Measurements from ENCODE around the gene PCDHB11.
"Not testable (repeated sequence)": the region's sequence is repeated elsewhere in the genome, so short reads cannot be mapped to it uniquely, and the experiment has no call there.

PCDHB11 gene

DNA sequence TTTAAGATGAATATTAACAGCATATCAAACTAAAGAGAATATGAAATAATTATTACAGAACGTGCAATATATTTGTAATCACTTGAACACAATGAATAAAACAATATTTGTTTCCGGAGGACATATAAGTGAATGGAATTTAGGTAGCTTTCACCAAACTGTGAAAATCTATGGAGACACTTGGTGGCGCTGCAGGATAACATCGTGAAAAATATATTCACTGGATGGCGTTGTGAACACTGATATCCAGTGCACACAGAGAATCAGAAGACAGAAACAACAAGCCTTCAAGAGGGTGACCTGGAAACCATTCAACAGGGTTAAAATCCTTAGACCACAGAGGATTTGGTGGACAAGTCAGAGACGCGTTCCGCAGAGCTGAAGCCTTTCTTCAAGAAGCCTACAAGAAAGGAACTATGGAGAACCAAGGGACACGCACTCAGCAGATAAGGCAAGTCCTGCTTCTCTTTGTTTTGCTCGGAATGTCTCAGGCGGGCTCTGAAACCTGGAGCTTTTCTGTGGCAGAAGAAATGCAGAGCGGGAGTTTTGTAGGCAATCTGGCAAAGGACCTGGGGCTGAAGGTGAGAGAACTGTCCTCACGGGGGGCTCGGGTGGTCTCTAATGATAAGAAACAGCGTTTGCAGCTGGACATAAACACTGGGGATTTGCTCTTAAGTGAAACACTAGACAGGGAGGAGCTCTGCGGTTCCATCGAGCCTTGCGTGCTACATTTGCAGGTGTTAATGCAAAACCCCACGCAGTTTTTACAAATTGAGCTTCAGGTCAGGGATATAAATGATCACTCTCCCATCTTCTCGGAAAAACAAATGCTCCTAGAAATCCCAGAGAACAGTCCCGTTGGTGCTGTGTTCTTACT is at the start of gene PCDHB11:
TSS of gene PCDHB11 (plus strand) at position 269 of the 877 bp plus-strand sequence. CDS start at position 417, 148 bp downstream.
- DNase-seq: no peak

DNA sequence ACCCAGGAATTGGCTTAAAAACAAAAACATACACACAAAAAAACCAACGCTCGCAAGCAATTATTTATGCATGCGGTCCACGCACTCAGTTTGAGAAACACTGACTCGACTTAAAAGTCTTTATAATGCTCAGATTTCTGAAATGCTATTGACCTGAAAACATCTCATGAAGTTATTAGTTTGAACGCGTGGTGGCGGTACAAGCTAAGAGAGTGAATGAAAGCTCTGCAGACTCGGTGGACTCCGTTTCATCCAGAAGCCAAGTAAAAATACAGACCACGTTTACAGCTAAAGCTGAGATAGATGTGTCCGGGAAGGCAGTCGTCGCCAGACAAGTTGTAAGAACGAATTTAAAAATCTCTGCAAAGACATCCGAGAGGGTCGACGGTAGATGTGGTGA is 49.6 kb upstream of the PCDHB11 start, which contains the start of gene PCDHB6:
TSS of gene PCDHB6 (plus strand) at position 246 of the 400 bp plus-strand sequence. CDS start 201 bp downstream, outside the sequence.
- DNase-seq: no peak

DNA sequence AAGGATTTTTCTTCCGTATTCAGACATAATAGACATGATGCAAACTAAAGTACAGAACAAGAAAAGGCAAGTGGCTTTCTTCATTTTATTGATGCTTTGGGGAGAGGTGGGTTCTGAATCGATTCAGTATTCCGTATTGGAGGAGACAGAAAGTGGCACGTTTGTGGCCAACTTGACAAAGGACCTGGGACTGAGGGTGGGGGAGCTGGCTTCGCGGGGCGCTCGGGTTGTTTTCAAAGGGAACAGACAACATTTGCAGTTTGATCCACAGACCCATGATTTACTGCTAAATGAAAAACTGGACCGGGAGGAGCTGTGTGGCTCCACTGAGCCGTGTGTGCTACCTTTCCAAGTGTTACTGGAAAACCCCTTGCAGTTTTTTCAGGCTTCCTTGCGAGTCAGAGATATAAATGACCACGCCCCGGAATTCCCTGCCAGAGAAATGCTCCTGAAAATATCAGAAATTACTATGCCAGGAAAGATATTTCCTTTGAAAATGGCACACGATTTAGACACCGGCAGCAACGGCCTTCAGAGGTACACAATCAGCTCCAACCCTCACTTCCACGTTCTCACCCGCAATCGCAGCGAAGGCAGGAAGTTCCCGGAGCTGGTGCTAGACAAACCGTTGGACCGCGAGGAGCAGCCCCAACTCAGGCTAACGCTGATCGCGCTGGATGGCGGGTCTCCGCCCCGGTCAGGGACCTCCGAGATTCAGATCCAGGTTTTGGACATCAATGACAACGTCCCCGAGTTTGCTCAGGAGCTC is 49.0 kb upstream of the PCDHB11 start:
- DNase-seq: no peak

DNA sequence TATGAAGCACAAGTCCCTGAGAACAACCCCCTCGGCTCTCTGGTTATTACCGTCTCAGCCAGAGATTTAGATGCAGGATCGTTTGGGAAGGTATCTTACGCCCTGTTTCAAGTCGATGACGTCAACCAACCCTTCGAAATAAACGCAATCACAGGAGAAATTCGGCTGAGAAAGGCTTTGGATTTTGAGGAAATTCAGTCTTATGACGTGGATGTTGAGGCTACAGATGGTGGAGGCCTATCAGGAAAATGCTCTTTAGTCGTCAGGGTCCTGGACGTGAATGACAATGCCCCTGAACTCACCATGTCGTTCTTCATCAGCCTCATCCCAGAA is 48.5 kb upstream of the PCDHB11 start:
- DNase-seq: no peak

DNA sequence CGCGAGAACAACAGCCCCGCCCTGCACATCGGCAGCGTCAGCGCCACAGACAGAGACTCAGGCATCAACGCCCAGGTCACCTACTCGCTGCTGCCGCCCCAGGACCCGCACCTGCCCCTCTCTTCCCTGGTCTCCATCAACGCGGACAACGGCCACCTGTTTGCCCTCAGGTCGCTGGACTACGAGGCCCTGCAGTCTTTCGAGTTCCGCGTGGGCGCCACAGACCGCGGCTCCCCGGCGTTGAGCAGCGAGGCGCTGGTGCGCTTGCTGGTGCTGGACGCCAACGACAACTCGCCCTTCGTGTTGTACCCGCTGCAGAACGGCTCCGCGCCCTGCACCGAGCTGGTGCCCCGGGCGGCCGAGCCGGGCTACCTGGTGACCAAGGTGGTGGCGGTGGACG is 47.8 kb upstream of the PCDHB11 start:
- not testable (repeated sequence) for DNase-seq

DNA sequence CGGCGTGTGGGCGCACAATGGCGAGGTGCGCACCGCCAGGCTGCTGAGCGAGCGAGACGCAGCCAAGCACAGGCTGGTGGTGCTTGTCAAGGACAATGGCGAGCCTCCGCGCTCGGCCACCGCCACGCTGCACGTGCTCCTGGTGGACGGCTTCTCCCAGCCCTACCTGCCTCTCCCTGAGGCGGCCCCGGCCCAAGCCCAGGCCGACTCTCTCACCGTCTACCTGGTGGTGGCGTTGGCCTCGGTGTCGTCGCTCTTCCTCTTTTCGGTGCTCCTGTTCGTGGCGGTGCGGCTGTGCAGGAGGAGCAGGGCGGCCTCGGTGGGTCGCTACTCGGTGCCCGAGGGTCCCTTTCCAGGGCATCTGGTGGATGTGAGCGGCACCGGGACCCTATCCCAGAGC is 47.3 kb upstream of the PCDHB11 start:
- DNase-seq: not testable (repeated sequence)

DNA sequence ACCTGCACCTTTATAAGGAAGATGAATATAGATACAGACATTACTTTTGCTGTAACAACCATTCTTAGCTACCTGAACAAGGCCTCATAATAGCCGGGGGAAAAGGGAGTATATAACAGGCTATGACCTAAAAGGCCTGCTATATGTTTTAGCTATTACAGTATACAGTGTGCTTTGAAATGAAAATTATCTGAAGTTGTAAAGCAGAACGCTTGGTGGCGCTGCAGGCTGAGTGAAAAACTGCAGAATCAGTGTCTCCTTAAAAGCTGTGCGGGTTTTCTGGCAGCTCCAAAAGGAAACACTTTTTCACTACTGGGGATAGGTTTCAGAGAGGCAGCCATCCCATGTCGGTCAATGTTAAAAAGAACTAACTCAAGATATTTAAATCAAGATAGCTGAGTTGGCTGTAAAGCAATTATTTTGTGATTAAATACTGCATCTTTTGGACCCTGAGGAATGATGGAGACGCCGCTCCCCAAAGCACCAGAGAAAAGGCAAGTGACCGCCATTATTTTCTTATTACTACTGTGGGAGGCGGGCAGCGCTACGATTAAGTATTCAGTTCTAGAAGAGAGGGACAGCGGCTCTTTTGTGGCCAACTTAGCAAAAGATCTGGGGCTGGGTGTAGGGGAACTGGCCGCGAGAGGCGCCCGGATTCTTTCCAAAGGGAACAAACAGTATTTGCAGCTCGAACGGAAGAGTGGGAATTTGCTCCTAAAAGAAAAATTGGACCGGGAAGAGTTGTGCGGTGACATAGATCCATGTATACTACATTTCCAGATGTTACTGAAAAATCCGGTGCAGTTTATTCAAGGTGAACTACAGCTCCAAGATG is 43.7 kb upstream of the PCDHB11 start:
- no peak for DNase-seq

DNA sequence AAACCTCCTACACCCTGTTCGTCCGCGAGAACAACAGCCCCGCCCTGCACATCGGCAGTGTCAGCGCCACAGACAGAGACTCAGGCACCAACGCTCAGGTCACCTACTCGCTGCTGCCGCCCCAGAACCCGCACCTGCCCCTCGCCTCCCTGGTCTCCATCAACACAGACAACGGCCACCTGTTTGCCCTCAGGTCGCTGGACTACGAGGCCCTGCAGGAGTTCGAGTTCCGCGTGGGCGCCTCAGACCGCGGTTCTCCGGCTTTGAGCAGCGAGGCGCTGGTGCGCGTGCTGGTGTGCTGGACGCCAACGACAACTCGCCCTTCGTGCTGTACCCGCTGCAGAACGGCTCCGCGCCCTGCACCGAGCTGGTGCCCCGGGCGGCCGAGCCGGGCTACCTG is 42.1 kb upstream of the PCDHB11 start:
- not testable (repeated sequence) for DNase-seq

DNA sequence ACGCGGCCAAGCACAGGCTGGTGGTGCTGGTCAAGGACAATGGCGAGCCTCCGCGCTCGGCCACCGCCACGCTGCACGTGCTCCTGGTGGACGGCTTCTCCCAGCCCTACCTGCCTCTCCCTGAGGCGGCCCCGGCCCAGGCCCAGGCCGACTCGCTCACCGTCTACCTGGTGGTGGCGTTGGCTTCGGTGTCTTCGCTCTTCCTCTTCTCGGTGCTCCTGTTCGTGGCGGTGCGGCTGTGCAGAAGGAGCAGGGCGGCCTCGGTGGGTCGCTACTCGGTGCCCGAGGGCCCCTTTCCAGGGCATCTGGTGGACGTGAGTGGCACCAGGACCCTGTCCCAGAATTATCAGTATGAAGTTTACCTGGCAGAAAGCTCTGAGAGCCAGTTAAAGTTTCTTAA is 41.5 kb upstream of the PCDHB11 start:
- DNase-seq: not testable (repeated sequence)

DNA sequence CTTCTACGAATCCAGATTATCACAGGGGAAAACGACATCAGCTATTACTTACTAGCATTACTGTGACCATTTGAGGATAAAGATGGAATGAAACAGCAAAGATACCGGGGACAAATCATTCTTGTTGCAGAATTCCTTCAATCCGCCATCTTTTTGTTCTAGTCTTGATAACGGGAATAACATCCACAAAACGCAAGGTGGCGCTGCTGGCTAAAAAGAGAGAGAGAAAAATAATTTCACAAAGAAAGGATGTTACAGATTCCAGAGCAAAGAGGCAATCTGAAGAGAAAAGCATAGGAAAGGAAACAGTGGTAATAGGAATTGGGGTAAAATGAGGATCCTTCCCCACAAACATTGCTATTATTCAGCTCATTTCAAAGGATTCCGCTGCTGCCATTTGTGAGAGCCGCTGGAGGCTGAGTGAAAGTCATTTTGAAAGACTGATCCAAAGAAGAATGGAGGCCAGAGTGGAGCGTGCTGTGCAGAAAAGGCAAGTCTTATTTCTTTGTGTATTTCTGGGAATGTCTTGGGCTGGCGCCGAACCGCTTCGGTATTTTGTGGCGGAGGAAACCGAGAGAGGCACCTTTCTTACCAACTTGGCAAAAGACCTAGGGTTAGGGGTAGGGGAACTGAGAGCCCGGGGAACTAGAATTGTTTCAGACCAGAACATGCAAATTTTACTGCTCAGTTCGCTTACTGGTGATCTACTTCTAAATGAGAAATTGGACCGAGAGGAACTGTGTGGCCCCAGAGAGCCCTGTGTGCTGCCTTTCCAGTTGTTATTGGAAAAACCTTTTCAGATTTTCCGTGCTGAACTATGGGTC is 26.8 kb upstream of the PCDHB11 start, which contains the start of gene PCDHB7:
TSS of gene PCDHB7 (plus strand) at position 264 of the 824 bp plus-strand sequence. CDS start at position 456, 192 bp downstream.
- DNase-seq: no peak

DNA sequence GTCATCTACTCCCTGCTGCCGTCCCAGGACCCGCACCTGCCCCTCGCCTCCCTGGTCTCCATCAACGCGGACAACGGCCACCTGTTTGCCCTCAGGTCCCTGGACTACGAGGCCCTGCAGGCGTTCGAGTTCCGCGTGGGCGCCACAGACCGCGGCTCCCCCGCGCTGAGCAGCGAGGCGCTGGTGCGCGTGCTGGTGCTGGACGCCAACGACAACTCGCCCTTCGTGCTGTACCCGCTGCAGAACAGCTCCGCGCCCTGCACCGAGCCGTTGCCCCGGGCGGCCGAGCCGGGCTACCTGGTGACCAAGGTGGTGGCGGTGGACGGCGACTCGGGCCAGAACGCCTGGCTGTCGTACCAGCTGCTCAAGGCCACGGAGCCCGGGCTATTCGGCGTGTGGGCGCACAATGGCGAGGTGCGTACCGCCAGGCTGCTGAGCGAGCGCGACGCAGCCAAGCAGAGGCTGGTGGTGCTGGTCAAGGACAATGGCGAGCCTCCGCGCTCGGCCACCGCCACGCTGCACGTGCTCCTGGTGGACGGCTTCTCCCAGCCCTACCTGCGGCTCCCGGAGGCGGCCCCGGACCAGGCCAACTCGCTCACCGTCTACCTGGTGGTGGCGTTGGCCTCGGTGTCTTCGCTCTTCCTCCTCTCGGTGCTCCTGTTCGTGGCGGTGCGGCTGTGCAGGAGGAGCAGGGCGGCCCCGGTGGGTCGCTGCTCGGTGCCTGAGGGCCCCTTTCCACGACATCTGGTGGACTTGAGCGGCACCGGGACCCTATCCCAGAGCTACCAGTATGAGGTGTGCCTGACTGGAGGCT is 24.9 kb upstream of the PCDHB11 start:
- DNase-seq: not testable (repeated sequence)

DNA sequence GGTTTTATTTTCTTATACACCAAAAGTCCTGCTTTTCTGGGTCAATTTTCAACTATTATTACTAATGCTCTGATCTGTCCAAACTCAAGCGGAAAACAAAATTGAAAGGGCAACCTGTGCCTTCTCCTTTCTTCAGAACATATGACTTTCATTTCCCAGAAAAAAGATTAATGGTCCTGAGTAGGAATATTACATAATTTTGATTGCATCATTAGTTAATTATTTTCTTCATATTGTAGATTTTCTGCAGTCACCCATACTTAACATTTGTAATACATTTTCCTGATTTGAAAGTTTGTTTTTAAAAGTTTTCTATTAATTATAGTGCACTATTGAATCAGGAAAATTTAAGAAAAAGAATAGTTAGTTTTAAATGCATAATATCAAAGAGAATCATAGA is 23.5 kb upstream of the PCDHB11 start:
- no peak for DNase-seq

DNA sequence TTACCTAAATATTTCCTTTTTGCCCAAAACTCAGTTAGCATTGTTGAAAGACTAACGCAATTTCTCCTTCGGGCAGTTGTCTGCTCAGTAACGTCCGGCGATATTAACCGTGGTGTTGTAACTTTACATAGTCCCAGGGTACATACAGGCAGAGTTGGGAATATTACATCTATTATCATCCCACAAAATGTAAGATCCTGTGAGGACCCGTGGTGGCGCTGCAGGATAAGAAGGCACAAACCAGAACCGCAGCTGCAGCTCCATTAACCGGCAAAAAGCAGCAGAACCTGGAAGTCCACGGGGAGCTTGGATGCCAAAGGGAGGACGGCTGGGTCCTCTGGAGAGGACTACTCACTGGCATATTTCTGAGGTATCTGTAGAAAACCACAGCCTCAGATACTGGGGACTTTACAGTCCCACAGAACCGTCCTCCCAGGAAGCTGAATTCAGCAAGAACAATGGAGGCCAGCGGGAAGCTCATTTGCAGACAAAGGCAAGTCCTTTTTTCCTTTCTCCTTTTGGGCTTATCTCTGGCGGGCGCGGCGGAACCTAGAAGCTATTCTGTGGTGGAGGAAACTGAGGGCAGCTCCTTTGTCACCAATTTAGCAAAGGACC is 21.7 kb upstream of the PCDHB11 start, which contains the start of gene PCDHB8:
TSS of gene PCDHB8 (plus strand) at position 214 of the 615 bp plus-strand sequence. CDS start at position 459, 245 bp downstream.
- not testable (repeated sequence) for DNase-seq

DNA sequence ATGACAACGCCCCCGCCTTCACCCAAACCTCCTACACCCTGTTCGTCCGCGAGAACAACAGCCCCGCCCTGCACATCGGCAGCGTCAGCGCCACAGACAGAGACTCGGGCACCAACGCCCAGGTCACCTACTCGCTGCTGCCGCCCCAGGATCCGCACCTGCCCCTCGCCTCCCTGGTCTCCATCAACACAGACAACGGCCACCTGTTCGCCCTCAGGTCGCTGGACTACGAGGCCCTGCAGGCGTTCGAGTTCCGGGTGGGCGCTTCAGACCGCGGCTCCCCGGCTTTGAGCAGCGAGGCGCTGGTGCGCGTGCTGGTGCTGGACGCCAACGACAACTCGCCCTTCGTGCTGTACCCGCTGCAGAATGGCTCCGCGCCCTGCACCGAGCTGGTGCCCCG is 20.1 kb upstream of the PCDHB11 start:
- DNase-seq: not testable (repeated sequence)

DNA sequence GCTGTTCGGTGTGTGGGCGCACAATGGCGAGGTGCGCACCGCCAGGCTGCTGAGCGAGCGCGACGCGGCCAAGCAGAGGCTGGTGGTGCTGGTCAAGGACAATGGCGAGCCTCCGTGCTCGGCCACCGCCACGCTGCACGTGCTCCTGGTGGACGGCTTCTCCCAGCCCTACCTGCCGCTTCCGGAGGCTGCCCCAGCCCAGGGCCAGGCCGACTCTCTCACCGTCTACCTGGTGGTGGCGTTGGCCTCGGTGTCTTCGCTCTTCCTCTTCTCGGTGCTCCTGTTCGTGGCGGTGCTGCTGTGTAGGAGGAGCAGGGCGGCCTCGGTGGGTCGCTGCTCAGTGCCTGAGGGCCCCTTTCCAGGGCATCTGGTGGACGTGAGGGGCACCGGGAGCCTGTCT is 19.6 kb upstream of the PCDHB11 start:
- not testable (repeated sequence) for DNase-seq

DNA sequence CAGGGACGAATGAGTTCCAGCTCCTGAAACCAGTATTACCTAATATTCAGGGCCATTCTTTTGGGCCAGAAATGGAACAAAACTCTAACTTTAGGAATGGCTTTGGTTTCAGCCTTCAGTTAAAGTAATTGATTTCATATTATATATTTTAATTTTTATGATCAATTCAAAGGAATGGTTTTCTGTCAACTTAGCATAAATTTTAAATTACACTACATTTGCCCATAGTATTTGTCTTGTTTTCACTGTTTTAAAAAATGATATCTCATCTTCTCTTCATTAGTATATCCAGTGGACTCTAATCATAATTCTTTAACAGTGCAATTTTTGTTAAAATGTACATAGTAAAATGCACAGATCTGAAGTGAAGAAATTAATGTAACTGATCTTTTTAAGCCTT is 19.1 kb upstream of the PCDHB11 start:
- DNase-seq: no peak

DNA sequence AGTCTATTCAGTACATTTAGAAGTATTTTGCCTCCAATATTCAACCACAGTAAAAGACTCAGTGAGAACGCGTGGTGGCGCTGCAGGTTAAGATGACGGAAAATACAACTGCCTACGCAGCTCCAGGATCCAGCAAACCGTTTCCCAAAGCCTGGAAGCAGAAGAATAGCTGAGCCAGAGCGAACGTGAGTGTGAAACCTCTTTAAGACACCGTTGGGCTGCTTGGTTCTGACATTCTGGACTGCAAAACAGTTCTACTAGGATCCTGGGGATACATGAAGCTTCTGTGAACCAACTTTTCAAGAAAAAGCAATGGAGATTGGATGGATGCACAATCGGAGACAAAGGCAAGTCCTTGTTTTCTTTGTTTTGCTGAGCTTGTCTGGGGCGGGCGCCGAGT is 17.2 kb upstream of the PCDHB11 start, which contains the start of gene PCDHB16:
TSS of gene PCDHB16 (plus strand) at position 140 of the 400 bp plus-strand sequence. CDS start at position 313, 173 bp downstream.
- DNase-seq: peak; percentile 14

DNA sequence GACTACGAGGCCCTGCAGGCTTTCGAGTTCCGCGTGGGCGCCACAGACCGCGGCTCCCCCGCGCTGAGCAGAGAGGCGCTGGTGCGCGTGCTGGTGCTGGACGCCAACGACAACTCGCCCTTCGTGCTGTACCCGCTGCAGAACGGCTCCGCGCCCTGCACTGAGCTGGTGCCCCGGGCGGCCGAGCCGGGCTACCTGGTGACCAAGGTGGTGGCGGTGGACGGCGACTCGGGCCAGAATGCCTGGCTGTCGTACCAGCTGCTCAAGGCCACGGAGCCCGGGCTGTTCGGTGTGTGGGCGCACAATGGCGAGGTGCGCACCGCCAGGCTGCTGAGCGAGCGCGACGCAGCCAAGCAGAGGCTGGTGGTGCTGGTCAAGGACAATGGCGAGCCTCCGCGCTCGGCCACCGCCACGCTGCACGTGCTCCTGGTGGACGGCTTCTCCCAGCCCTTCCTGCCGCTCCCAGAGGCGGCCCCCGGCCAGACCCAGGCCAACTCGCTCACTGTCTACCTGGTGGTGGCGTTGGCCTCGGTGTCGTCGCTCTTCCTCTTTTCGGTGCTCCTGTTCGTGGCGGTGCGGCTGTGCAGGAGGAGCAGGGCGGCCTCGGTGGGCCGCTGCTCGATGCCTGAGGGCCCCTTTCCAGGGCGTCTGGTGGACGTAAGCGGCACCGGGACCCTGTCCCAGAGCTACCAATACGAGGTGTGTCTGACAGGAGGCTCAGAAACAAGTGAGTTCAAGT is 15.1 kb upstream of the PCDHB11 start:
- not testable (repeated sequence) for DNase-seq

DNA sequence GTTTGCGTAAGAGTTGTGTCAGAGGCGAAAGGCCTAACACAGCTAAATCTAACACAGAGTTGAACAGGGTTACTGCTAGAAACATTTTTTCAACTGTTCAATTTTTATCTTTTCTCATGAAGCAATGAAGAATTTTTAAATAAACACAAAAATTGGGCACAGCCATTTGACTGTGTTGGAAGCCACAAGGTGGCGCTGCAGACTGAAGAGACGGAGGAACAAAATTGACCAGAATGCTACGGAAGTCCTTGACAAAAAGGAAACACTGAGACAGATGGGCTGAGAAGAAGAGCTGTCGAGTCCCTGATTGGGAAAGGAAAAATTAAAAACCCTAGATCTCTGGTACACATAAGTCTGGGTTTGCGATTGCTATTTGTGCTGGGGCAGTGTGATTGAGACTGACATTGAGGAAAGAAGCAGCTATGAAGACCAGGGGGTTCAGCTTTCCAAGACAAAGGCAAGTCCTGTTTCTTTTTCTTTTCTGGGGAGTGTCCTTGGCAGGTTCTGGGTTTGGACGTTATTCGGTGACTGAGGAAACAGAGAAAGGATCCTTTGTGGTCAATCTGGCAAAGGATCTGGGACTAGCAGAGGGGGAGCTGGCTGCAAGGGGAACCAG is 12.4 kb upstream of the PCDHB11 start, which contains the start of gene PCDHB9:
TSS of gene PCDHB9 (plus strand) at position 265 of the 616 bp plus-strand sequence. CDS start at position 423, 158 bp downstream.
- DNase-seq: no peak

Data from HCEC 1CT (cell line).